HL-60 (cell line): ENCODE measurements around the gene MYO9B.

Source experiments
- CTCF ChIP-seq: IDR thresholded peaks from one replicate; pipeline ENCODE4 v1.5.1; 2011; ENCODE audit warnings: low read length, control low read depth, inconsistent platforms; ENCODE audit not compliant: insufficient read depth
- GABPA ChIP-seq: IDR thresholded peaks from 2 replicates; pipeline ENCODE4 v1.6.1; 2012; ENCODE audit warnings: low read depth
- POLR2AphosphoS5 ChIP-seq: IDR thresholded peaks from 2 replicates; pipeline ENCODE4 v1.6.1; 2012; ENCODE audit warnings: low read depth
- TF ChIP-seq, protein P1 (sequence below): IDR thresholded peaks from 2 replicates; pipeline ENCODE4 v1.6.1; 2012; ENCODE audit warnings: low read depth; ENCODE audit not compliant: insufficient replicate concordance

DNA sequence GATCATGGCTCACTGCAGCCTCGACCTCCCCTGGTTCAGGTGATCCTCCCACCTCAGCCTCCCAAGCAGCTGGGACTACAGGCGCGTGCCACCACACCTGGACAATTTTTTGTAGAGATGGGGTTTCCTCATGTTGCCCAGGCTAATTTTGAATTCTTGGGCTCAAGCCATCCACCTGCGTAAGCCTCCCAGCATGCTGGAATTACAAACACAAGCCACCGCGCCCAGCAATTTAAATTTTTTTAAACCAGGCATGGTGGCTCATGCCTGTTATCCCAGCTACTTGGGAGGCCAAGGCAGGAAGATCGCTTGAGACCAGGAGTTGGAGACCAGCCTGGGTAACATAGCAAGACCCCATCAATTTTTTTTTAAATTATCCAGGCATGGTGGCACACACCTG lies 79.7 kb downstream of the MYO9B start:
- no peak for TF ChIP-seq POLR2AphosphoS5
- no peak for TF ChIP-seq CTCF
- TF ChIP-seq, protein P1, sequence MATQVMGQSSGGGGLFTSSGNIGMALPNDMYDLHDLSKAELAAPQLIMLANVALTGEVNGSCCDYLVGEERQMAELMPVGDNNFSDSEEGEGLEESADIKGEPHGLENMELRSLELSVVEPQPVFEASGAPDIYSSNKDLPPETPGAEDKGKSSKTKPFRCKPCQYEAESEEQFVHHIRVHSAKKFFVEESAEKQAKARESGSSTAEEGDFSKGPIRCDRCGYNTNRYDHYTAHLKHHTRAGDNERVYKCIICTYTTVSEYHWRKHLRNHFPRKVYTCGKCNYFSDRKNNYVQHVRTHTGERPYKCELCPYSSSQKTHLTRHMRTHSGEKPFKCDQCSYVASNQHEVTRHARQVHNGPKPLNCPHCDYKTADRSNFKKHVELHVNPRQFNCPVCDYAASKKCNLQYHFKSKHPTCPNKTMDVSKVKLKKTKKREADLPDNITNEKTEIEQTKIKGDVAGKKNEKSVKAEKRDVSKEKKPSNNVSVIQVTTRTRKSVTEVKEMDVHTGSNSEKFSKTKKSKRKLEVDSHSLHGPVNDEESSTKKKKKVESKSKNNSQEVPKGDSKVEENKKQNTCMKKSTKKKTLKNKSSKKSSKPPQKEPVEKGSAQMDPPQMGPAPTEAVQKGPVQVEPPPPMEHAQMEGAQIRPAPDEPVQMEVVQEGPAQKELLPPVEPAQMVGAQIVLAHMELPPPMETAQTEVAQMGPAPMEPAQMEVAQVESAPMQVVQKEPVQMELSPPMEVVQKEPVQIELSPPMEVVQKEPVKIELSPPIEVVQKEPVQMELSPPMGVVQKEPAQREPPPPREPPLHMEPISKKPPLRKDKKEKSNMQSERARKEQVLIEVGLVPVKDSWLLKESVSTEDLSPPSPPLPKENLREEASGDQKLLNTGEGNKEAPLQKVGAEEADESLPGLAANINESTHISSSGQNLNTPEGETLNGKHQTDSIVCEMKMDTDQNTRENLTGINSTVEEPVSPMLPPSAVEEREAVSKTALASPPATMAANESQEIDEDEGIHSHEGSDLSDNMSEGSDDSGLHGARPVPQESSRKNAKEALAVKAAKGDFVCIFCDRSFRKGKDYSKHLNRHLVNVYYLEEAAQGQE: no peak
- TF ChIP-seq GABPA: no peak
